H9 (cell line): ENCODE measurements around the gene SYT2. TPM values are rescaled to one million over a fixed set of nuclear protein-coding genes. Genes with fewer than 3 reads are reported as not detected.

ENCODE experiments used
- DNase-seq: peaks from one replicate; pipeline ENCODE4 v3.0.0-alpha.2; 2017
- H2AFZ ChIP-seq: one replicate; pipeline ENCODE4 v1.6.1; 2013; ENCODE audit warnings: mild to moderate bottlenecking, low read length, control low read depth, moderate library complexity
- H2AK5ac ChIP-seq: 2 replicates; pipeline ENCODE4 v1.6.1; 2013; ENCODE audit warnings: low read length, control low read depth, mixed read lengths; ENCODE audit not compliant: insufficient read length
- H2BK120ac ChIP-seq: one replicate; pipeline ENCODE4 v1.6.1; 2013; ENCODE audit warnings: low read depth, mild to moderate bottlenecking, low read length, control low read depth, inconsistent platforms; ENCODE audit not compliant: poor library complexity, severe bottlenecking
- H2BK12ac ChIP-seq: 2 replicates; pipeline ENCODE4 v1.6.1; 2013; ENCODE audit warnings: low read length, control low read depth, mixed read lengths, low read depth; ENCODE audit not compliant: insufficient read length
- H2BK15ac ChIP-seq: 2 replicates; pipeline ENCODE4 v1.6.1; 2013; ENCODE audit warnings: low read depth, low read length, control low read depth
- H2BK20ac ChIP-seq: one replicate; pipeline ENCODE4 v1.6.1; 2013; ENCODE audit warnings: low read depth, mild to moderate bottlenecking, low read length, control low read depth, inconsistent platforms; ENCODE audit not compliant: poor library complexity, severe bottlenecking
- H2BK5ac ChIP-seq: 2 replicates; pipeline ENCODE4 v1.6.1; 2013; ENCODE audit warnings: low read length, control low read depth, mixed read lengths; ENCODE audit not compliant: insufficient read length
- H3K14ac ChIP-seq: 2 replicates; pipeline ENCODE4 v1.6.1; 2013; ENCODE audit warnings: low read length, control low read depth; ENCODE audit not compliant: insufficient read depth
- H3K18ac ChIP-seq: 2 replicates; pipeline ENCODE4 v1.6.1; 2013; ENCODE audit warnings: low read depth, mild to moderate bottlenecking, mixed read lengths, low read length, control low read depth; ENCODE audit not compliant: insufficient read length
- H3K23ac ChIP-seq: 2 replicates; pipeline ENCODE4 v1.6.1; 2013; ENCODE audit warnings: low read length, control low read depth, mixed read lengths, low read depth; ENCODE audit not compliant: insufficient read length
- H3K23me2 ChIP-seq: 2 replicates; pipeline ENCODE4 v1.6.1; 2013; ENCODE audit warnings: low read depth, mild to moderate bottlenecking, mixed read lengths, low read length, control low read depth; ENCODE audit not compliant: insufficient read length, poor library complexity, severe bottlenecking
- H3K27ac ChIP-seq: 2 replicates; pipeline ENCODE4 v1.5.1; 2013; ENCODE audit warnings: low read length, control low read depth, mixed read lengths, low read depth; ENCODE audit not compliant: insufficient read length
- H3K27me3 ChIP-seq: 2 replicates; pipeline ENCODE4 v1.6.1; 2013; ENCODE audit warnings: low read length, control low read depth, inconsistent platforms; ENCODE audit not compliant: insufficient read depth
- H3K4ac ChIP-seq: 2 replicates; pipeline ENCODE4 v1.6.1; 2013; ENCODE audit warnings: low read depth, mild to moderate bottlenecking, control low read depth, inconsistent platforms, low read length, moderate library complexity
- H3K4me1 ChIP-seq: 2 replicates; pipeline ENCODE4 v1.6.1; 2013; ENCODE audit warnings: low read length, control low read depth, inconsistent platforms; ENCODE audit not compliant: insufficient read depth
- H3K4me2 ChIP-seq: 2 replicates; pipeline ENCODE4 v1.6.1; 2013; ENCODE audit warnings: low read length, control low read depth, mixed read lengths; ENCODE audit not compliant: insufficient read length, insufficient read depth
- H3K56ac ChIP-seq: 2 replicates; pipeline ENCODE4 v1.6.1; 2013; ENCODE audit warnings: low read depth, mild to moderate bottlenecking, mixed read lengths, low read length, control low read depth; ENCODE audit not compliant: insufficient read length
- H3K79me1 ChIP-seq: 2 replicates; pipeline ENCODE4 v1.6.1; 2013; ENCODE audit warnings: low read depth, mild to moderate bottlenecking, moderate library complexity, low read length, control low read depth, inconsistent platforms; ENCODE audit not compliant: insufficient read depth, poor library complexity, severe bottlenecking
- H3K79me2 ChIP-seq: 2 replicates; pipeline ENCODE4 v1.6.1; 2013; ENCODE audit warnings: low read length, control low read depth, inconsistent platforms; ENCODE audit not compliant: insufficient read depth
- H3K9ac ChIP-seq: 2 replicates; pipeline ENCODE4 v1.6.1; 2013; ENCODE audit warnings: low read length, control low read depth, mixed read lengths; ENCODE audit not compliant: insufficient read length; ENCODE audit errors: extremely low read depth
- H3K9me3 ChIP-seq: one replicate; pipeline ENCODE4 v1.6.1; 2013; ENCODE audit warnings: low read depth, low read length, inconsistent platforms; ENCODE audit not compliant: control insufficient read depth
- H3T11ph ChIP-seq: one replicate; pipeline ENCODE4 v1.6.1; 2013; ENCODE audit warnings: mild to moderate bottlenecking, low read length, control low read depth, inconsistent platforms
- H4K20me1 ChIP-seq: one replicate; pipeline ENCODE4 v1.6.1; 2013; ENCODE audit not compliant: control insufficient read depth, insufficient read length, insufficient read depth
- H4K5ac ChIP-seq: 2 replicates; pipeline ENCODE4 v1.6.1; 2013; ENCODE audit warnings: low read depth, mild to moderate bottlenecking, mixed read lengths, low read length, control low read depth; ENCODE audit not compliant: insufficient read length
- H4K8ac ChIP-seq: replicated peaks from 2 replicates; pipeline ENCODE4 v1.6.1; 2013; ENCODE audit warnings: low read length, control low read depth, mixed read lengths, low read depth; ENCODE audit not compliant: insufficient read length
- H4K91ac ChIP-seq: 2 replicates; pipeline ENCODE4 v1.6.1; 2013; ENCODE audit warnings: low read depth, mild to moderate bottlenecking, moderate library complexity, mixed read lengths, low read length, control low read depth; ENCODE audit not compliant: insufficient read length
- H3K27ac Mint-ChIP-seq, 3 experiments: 2 replicates in 2 of 3; 3 replicates in 1 of 3; pipeline ENCODE4 v1.8.0; 2020 to 2021; ENCODE audit warnings: mixed read lengths in 3 of 3, mild to moderate bottlenecking in 1 of 3, moderate library complexity in 1 of 3
- H3K27me3 Mint-ChIP-seq: 2 replicates; pipeline ENCODE4 v1.8.0; 2021; ENCODE audit warnings: low read depth, mild to moderate bottlenecking, moderate library complexity, mixed read lengths
- H3K36me3 Mint-ChIP-seq, 3 experiments: 2 replicates in 2 of 3; 3 replicates in 1 of 3; pipeline ENCODE4 v1.8.0; 2020 to 2021; ENCODE audit warnings: low read depth in 3 of 3, mixed read lengths in 3 of 3; ENCODE audit not compliant: insufficient read depth in 1 of 3
- H3K4me1 Mint-ChIP-seq, 2 experiments: 2 replicates each; pipeline ENCODE4 v1.8.0; 2020; ENCODE audit warnings: mixed read lengths in 2 of 2
- H3K4me3 Mint-ChIP-seq, 2 experiments: 2 replicates in 1 of 2; 3 replicates in 1 of 2; pipeline ENCODE4 v1.8.0; 2020 to 2021; ENCODE audit warnings: mild to moderate bottlenecking in 2 of 2, mixed read lengths in 2 of 2, moderate library complexity in 1 of 2
- H3K9me3 Mint-ChIP-seq, 2 experiments: 2 replicates in 1 of 2; 3 replicates in 1 of 2; pipeline ENCODE4 v1.8.0; 2020; ENCODE audit warnings: mild to moderate bottlenecking in 2 of 2, mixed read lengths in 2 of 2, moderate library complexity in 1 of 2
- CTCF ChIP-seq: fragments of 200-600 bp; sonication (generic); conservative IDR thresholded peaks from 3 replicates; pipeline ENCODE4 v1.8.0; 2021; ENCODE audit warnings: antibody characterized with exemption, mild to moderate bottlenecking
- WGBS: extraction: QIAGEN DNeasy Blood & Tissue Kit; methylation state at CpG from one replicate; pipeline ENCODE4 v1.1.7; 2013; ENCODE audit warnings: missing lambda C conversion rate, low lambda C conversion rate, mixed read lengths; ENCODE audit not compliant: insufficient read length; ENCODE audit errors: extremely low coverage; 5-methylcytosine and 5-hydroxymethylcytosine counted together
- total RNA-seq: library from RNA; stranded (reverse); gene quantifications from 2 replicates; pipeline ENCODE4 v1.2.1, GENCODE V29; 2021

SYT2 gene
- total RNA-seq, 1 experiment from 2014 or later: 3.3 TPM

- no peak overlapping the region for H4K5ac ChIP-seq
- no peaks in the 10 kb centered on the region for H3K79me1 ChIP-seq
- H3K56ac ChIP-seq: no peak overlapping the region
- H3K79me2 ChIP-seq: no peaks in the 10 kb centered on the region
- no CpG with 5 or more reads among the region's 1 CpG for WGBS
- no peaks in the 10 kb centered on the region for H4K20me1 ChIP-seq
- no peak overlapping the region for H3T11ph ChIP-seq
- no peak overlapping the region for H4K8ac ChIP-seq
- H3K18ac ChIP-seq: no peak overlapping the region
- no peak overlapping the region for H3K27ac ChIP-seq
- Mint-ChIP-seq H3K9me3 (no peaks in the 10 kb centered on the region), H3K4me3 (no peak overlapping the region), H3K4me1 (no peaks in the 10 kb centered on the region), H3K36me3 (peaks cover 62 to 94% (median 90%) of the 10 kb centered on the region in 3 experiments), H3K27me3 (no peaks in the 10 kb centered on the region), H3K27ac (no peak overlapping the region)
- no peak overlapping the region for H3K23ac ChIP-seq
- no peak overlapping the region for H2AFZ ChIP-seq
- no peak overlapping the region for H2BK20ac ChIP-seq
- H3K4ac ChIP-seq: no peak overlapping the region
- H2BK5ac ChIP-seq: no peak overlapping the region
- no peak for TF ChIP-seq CTCF
- H3K27me3 ChIP-seq: no peaks in the 10 kb centered on the region
- no peaks in the 10 kb centered on the region for H3K4me1 ChIP-seq
- no peak overlapping the region for H2BK12ac ChIP-seq
- no peak overlapping the region for H4K91ac ChIP-seq
- H2BK15ac ChIP-seq: no peak overlapping the region
- no peak overlapping the region for H3K4me2 ChIP-seq
- H3K9me3 ChIP-seq: no peaks in the 10 kb centered on the region
- H3K9ac ChIP-seq: no peak overlapping the region
- no peak overlapping the region for H2BK120ac ChIP-seq
- H3K14ac ChIP-seq: no peak overlapping the region
- no peak for DNase-seq
- no peaks in the 10 kb centered on the region for H3K23me2 ChIP-seq
- no peak overlapping the region for H2AK5ac ChIP-seq
Observed at GRCh38 chr1:202750761-202751160, 40.5 kb upstream of the SYT2 start.
